GM21825 (cell line): ENCODE data around the gene VWA5B2.

ENCODE experiments used
- ATAC-seq: cut with Tn5 transposase; IDR thresholded peaks from one replicate; pipeline ENCODE4 v1.9.1; 2021; ENCODE audit warnings: mild to moderate bottlenecking, moderate library complexity; ENCODE audit not compliant: unreplicated experiment

Gene VWA5B2

DNA sequence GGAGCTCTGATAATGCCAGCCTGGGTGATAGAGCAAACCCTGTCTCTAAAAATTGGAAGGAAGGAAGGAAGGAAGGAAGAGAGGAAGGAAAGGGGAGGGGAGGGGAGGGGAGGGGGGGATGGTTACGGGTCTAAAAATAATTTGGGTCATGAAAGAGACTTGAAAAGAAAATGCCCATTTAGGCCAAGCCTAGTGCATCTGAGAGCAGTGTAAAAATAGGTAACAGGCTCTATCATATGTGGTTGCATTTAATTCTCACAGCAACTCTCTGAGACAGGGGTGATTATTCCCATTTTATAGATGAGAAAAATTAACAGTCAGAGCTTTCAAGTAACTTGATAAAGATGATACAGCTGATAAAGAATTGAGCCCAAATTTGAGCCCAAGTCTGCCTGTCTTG, 42.9 kb downstream of the VWA5B2 start:
- ATAC-seq = no peak

DNA sequence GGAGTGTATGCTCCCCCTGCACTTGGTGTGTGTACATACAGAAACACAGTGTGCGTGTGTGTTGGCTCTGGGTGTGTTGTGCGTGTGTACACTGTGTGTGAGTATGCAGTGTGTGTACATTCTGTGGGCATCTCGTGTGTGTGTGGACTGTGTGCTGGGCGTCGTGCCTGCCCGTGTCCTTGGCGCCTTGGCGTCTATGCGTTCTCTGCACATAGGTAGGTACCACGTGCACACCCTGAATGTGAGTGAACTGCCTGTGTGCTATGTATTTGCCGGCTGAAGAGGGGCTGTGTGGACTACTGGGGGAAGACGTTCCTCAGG, 46.0 kb downstream of the VWA5B2 start:
- ATAC-seq = no peak

DNA sequence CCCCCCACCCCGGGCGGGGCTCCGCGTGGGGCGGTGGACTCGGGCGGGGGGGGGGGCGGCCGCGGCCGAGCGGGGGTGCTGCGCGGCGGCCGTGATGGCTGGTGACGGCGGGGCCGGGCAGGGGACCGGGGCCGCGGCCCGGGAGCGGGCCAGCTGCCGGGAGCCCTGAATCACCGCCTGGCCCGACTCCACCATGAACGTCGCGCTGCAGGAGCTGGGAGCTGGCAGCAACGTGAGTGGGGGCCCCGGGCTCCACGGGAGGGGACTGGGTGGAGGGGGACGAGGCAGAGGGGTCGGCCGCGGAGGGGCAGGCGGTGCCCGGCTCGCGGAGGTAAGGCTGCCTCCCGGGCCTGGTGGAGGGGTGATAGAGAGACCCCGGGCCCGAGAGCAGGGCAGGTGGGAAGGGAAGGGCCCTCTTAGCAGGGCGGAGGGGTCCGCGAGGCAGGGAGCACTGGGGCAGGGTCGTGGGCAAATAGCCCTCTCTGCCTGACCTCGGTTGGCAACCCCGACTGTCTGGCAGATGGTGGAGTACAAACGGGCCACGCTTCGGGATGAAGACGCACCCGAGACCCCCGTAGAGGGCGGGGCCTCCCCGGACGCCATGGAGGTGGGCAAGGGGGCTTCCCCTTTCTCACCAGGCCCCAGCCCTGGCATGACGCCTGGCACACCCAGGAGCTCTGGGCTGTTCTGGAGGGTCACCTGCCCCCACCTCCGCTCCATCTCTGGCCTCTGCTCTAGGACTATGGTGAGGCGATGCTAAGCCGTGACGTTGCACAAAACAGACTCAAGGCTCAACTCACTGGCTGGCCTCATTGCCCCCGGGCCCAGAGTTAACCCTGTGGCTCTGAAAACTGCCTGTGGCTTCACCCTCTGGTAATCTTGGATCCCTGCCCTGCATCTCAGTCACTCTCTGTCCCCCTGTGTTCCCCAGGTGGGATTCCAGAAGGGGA, 46.9 kb downstream of the VWA5B2 start, which contains the start of gene ECE2:
TSS of gene ECE2 (plus strand) at position 62 of the 950 bp plus-strand sequence. CDS start at position 194, 132 bp downstream.
- ATAC-seq = no peak

DNA sequence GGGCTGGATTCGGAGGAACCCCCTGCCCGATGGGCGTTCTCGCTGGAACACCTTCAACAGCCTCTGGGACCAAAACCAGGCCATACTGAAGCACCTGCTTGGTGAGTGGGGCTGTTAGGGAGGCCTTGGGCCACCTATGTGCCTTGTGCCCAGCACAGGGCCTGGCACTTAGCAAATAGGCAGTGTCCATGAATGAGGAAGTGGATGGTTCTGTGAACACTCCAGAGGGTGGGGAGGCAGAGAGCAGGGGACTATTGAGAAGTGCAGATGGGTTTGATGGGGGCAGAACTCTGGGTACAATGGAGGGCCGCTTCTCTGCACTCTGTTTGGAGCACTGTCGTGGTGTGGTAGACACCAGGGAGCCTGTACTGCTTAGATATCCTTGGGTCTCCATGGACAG, 48.0 kb downstream of the VWA5B2 start:
- no peak for ATAC-seq

DNA sequence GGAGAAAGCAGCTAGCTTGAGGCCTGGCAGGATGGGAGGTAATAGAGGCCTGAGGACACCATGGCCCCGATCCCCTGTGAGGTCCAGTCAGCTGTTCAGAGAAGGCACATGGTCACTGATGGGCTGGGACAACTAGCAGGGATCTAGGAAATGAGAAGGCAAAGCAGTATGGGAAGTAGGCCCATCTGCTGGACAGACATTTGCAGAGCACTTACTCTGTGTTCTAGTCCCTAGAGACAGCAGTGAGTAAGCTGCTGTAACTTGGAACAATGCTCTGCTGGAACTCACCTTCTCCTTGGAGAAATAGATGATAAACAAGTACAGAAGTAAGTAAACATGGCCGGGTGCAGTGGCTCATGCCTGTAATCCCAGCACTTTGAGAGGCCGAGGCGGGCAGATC, 53.6 kb downstream of the VWA5B2 start:
- no peak for ATAC-seq

DNA sequence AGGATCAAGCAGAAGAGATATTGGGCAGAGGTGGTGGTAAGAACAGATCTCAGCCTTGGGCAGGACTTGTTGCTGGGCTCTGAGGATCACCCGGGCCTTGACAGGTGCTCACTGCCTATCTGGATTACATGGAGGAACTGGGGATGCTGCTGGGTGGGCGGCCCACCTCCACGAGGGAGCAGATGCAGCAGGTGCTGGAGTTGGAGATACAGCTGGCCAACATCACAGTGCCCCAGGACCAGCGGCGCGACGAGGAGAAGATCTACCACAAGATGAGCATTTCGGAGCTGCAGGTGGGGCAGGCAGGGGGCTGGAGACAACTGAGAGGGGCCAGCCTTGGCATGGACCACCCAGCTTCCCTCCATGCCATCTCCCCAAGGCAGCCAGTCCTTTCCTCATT, 54.3 kb downstream of the VWA5B2 start:
- no peak for ATAC-seq

DNA sequence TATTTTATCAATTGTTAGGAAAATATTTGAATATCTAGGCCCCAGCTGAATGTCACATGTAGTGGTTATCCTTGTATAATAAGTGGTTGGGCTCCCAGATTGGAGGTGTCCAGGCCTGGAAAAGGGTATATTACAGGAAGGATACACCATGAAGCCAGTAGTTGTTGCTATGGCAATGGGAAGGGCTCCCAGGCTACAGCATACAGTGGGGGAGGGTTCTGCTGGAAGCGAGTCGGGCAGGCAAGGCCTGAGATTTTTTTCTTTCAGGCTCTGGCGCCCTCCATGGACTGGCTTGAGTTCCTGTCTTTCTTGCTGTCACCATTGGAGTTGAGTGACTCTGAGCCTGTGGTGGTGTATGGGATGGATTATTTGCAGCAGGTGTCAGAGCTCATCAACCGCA, 55.3 kb downstream of the VWA5B2 start:
- no peak for ATAC-seq

DNA sequence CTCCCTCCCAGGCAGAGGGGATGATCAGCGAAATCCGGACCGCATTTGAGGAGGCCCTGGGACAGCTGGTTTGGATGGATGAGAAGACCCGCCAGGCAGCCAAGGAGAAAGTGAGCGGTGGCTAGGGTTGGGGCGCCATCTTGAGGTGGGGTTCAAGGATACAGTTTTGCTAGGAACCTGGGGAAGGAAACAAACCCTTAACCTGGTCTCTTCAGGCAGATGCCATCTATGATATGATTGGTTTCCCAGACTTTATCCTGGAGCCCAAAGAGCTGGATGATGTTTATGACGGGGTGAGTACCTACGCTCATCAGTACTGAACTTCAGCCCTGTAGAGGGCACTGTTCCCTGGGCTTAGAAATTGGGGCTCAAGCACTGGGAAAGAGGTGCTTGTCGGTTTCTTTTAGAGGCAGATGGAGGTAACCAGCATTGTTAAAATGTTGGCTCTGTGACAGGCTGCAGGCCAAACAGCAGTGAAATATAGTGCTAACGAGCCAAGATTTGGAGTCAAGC, 60.1 kb downstream of the VWA5B2 start:
- ATAC-seq = no peak

DNA sequence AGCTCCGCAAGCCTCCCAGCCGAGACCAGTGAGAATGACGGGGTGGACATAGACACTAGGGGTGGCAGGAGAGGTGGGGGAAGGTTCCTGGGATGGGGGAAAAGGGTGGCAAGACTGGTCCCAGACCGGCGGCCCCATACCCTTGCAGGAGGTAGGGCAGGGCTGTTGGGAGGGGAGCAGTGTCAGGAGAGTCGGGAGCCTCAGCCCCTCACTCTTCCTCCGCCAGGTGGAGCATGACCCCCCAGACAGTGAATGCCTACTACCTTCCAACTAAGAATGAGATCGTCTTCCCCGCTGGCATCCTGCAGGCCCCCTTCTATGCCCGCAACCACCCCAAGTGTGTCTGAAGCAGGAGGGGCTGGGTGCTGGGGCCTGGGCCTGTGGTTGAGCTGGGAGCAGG, 60.9 kb downstream of the VWA5B2 start:
- ATAC-seq = no peak

DNA sequence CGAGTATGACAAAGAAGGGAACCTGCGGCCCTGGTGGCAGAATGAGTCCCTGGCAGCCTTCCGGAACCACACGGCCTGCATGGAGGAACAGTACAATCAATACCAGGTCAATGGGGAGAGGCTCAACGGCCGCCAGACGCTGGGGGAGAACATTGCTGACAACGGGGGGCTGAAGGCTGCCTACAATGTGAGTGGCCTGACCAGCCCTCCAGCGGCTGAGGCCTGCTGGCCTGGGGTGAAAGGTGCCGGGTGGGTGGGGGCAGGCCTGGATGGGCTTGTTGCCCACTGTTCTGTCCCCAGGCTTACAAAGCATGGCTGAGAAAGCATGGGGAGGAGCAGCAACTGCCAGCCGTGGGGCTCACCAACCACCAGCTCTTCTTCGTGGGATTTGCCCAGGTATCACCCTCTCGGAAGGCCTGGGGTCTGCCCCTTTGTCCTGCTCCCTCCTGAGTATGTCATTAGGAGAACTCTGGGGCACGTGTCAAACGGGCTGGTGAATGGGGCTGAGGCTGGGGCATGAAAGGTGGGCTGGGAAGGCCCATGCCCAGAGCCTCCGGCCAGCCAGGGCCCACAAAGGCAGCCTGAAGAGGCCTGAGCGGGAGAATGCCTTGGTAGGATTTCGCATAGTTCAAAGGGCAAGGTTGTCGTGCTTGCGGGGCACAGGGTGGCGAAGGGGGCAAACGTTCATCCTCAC, 61.8 kb downstream of the VWA5B2 start:
- no peak for ATAC-seq
